HG03108 (cell line): ENCODE results near the gene TCEAL3.
"Not testable (repeated sequence)": the region's sequence is repeated elsewhere in the genome, so short reads cannot be mapped to it uniquely, and the experiment has no call there.

Experiments used
- ATAC-seq: cut with Tn5 transposase; IDR thresholded peaks from one replicate; pipeline ENCODE4 v1.9.1; 2021; ENCODE audit warnings: moderate library complexity; ENCODE audit not compliant: unreplicated experiment

Gene TCEAL3

DNA sequence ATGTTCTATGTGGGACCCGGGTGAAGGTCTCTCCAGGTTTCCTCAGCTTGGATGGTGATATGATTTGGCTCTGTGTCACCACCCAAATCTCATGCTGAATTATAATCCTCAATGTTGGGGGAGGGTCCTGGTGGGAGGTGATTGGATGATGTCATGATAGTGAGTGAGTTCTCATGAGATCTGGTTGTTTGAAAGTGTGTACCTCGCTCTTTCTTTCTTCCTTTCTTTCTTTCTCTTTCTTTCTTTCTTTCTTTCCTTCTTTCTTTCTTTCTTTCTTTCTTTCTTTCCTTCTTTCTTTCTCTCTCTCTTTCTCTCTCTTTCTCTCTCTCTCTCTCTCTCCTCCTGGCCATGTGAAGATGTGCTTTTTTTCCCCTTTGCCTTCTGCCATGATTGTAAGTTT lies 51.7 kb downstream of the TCEAL3 start:
- ATAC-seq = not testable (repeated sequence)
